KBM-7 (cell line): ENCODE results near the gene SLC7A5.

ENCODE experiments used
- DNase-seq: peaks from one replicate; pipeline ENCODE4 v3.0.0-alpha.2; 2015
- in situ Hi-C: fragments of 300-500 bp; cut with MboI; formaldehyde crosslinking; loops from 2 replicates; pipeline ENCODE4 v1.14.3; 2020; ENCODE audit warnings: low sequenced_read_pairs, low pct_unique_long_range_greater_than_20kb, mixed read lengths

The SLC7A5 gene

GRCh38 chr16:87849419-87850008 lies 19.8 kb downstream of the SLC7A5 start:
- in situ Hi-C loops, result no loop called here
- no peak for DNase-seq

- no peak for DNase-seq
- in situ Hi-C loops, result no loop called here
Observed at GRCh38 chr16:87848676-87849345, 20.5 kb downstream of the SLC7A5 start.

- in situ Hi-C loops, result no loop called here
- no peak for DNase-seq
Observed at GRCh38 chr16:87847785-87848675, 21.3 kb downstream of the SLC7A5 start.

- no peak for DNase-seq
- in situ Hi-C loops, result no loop called here
Observed at GRCh38 chr16:87847467-87847784, 21.9 kb downstream of the SLC7A5 start.

- DNase-seq, result no peak
- in situ Hi-C loops, result no loop called here
Observed at GRCh38 chr16:87846705-87847466, 22.4 kb downstream of the SLC7A5 start.

GRCh38 chr16:87845807-87846619 lies 23.3 kb downstream of the SLC7A5 start:
- in situ Hi-C loops, result no loop called here
- DNase-seq, result no peak

- no peak for DNase-seq
- in situ Hi-C loops, result no loop called here
Observed at GRCh38 chr16:87845213-87845612, 24.1 kb downstream of the SLC7A5 start.

GRCh38 chr16:87844809-87845208 lies 24.5 kb downstream of the SLC7A5 start:
- DNase-seq, result no peak
- in situ Hi-C loops, result no loop called here

GRCh38 chr16:87844120-87844733 lies 25.1 kb downstream of the SLC7A5 start:
- DNase-seq, result no peak

GRCh38 chr16:87843678-87844105 lies 25.6 kb downstream of the SLC7A5 start:
- in situ Hi-C loops, result no loop called here

More at GRCh38 chr16:87844120-87844733, 25.1 kb downstream of the SLC7A5 start:
- in situ Hi-C loops, result no loop called here

GRCh38 chr16:87842209-87842869 lies 27.0 kb downstream of the SLC7A5 start:
- in situ Hi-C loops, result no loop called here
- no peak for DNase-seq

More at GRCh38 chr16:87843678-87844105, 25.6 kb downstream of the SLC7A5 start:
- DNase-seq, result no peak

GRCh38 chr16:87841340-87842208 lies 27.7 kb downstream of the SLC7A5 start:
- in situ Hi-C loops, result no loop called here

GRCh38 chr16:87840271-87840978 lies 28.9 kb downstream of the SLC7A5 start:
- DNase-seq, result no peak
- in situ Hi-C loops, result no loop called here

More at GRCh38 chr16:87841340-87842208, 27.7 kb downstream of the SLC7A5 start:
- DNase-seq, result no peak

- in situ Hi-C loops, result no loop called here
- DNase-seq, result no peak
Observed at GRCh38 chr16:87839542-87840270, 29.6 kb downstream of the SLC7A5 start.

- DNase-seq, result no peak
- in situ Hi-C loops, result no loop called here
Observed at GRCh38 chr16:87838643-87839541, 30.4 kb downstream of the SLC7A5 start.
